ENCODE results near the gene PDE1C.

The PDE1C gene

GRCh38 chr7:32039000-32039756, 31.0 kb downstream of the PDE1C start:
- H3K9ac ChIP-seq (ENCODE audit: low read depth, low read length, poor library complexity, severe bottlenecking): no peak overlapping the region
- no peaks in the 10 kb centered on the region for H3K79me2 ChIP-seq (ENCODE audit: insufficient read depth, low read length)
- no peak overlapping the region for H3K4me3 ChIP-seq (ENCODE audit: low read length, poor library complexity, severe bottlenecking)
- no peak for TF ChIP-seq EZH2phosphoT487 (IDR thresholded peaks at IDR 0.05; ENCODE audit: borderline replicate concordance)
- TF ChIP-seq, protein P1, sequence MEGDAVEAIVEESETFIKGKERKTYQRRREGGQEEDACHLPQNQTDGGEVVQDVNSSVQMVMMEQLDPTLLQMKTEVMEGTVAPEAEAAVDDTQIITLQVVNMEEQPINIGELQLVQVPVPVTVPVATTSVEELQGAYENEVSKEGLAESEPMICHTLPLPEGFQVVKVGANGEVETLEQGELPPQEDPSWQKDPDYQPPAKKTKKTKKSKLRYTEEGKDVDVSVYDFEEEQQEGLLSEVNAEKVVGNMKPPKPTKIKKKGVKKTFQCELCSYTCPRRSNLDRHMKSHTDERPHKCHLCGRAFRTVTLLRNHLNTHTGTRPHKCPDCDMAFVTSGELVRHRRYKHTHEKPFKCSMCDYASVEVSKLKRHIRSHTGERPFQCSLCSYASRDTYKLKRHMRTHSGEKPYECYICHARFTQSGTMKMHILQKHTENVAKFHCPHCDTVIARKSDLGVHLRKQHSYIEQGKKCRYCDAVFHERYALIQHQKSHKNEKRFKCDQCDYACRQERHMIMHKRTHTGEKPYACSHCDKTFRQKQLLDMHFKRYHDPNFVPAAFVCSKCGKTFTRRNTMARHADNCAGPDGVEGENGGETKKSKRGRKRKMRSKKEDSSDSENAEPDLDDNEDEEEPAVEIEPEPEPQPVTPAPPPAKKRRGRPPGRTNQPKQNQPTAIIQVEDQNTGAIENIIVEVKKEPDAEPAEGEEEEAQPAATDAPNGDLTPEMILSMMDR (conservative IDR thresholded peaks at IDR 0.05; ENCODE audit: low read length): no peak
- H3K27me3 ChIP-seq (ENCODE audit: insufficient read depth, low read length, poor library complexity, severe bottlenecking): no peaks in the 10 kb centered on the region
- H3K9me3 ChIP-seq (ENCODE audit: insufficient read depth, low read depth, low read length): no peaks in the 10 kb centered on the region
- H3K4me1 ChIP-seq (ENCODE audit: insufficient read depth, low read length, poor library complexity, severe bottlenecking): no peaks in the 10 kb centered on the region
- H3F3A ChIP-seq (ENCODE audit: low read depth): no peaks in the 10 kb centered on the region
- no peaks in the 10 kb centered on the region for H3K9me2 ChIP-seq (replicated peaks; ENCODE audit: low read depth, low read length)
- H2AFZ ChIP-seq (ENCODE audit: low read length): no peak overlapping the region
- no peak overlapping the region for H3K4me2 ChIP-seq (ENCODE audit: low read depth, low read length, poor library complexity, severe bottlenecking)
- H3K36me3 ChIP-seq (ENCODE audit: insufficient read depth, low read length): no peaks in the 10 kb centered on the region
- H4K20me1 ChIP-seq (ENCODE audit: insufficient read depth, low read length, poor library complexity, severe bottlenecking): no peaks in the 10 kb centered on the region

DNA sequence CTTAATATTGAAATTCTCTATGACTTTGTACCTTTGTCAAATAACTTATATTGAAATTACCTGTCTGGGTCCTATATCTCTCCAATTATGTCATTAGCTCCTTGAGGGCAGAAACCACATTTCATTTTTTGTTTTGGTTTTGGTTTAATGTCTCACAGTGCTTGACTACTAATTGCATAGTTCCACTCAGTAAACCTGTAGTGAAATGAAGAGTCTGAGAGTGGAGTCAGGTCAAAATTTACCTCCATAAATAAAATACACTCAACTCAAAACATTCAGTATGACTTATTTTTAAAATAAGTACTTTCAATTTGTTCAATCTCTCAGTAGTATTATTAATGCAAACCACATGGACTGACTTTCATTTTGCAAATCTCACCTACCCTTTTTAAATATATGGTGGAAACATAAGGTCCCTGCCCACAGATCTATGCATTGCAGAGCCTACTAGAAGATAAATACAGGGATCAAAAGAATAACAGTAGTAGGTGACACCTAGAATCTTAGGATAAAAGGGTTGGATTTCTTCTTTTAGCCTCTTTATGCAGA, 32.5 kb downstream of the PDE1C start:
- Histone ChIP-seq H3K4me1 (ENCODE audit: insufficient read depth, low read length, poor library complexity, severe bottlenecking) (no peaks in the 10 kb centered on the region), H3K9ac (ENCODE audit: low read depth, low read length, poor library complexity, severe bottlenecking) (no peak overlapping the region), H3K9me3 (ENCODE audit: insufficient read depth, low read depth, low read length) (no peaks in the 10 kb centered on the region; the same call in 1 of the 2 replicates), H3K36me3 (ENCODE audit: insufficient read depth, low read length) (no peaks in the 10 kb centered on the region), H3K27me3 (ENCODE audit: insufficient read depth, low read length, poor library complexity, severe bottlenecking) (no peaks in the 10 kb centered on the region), H3K79me2 (ENCODE audit: insufficient read depth, low read length) (no peaks in the 10 kb centered on the region), H3K9me2 (replicated peaks; ENCODE audit: low read depth, low read length) (no peaks in the 10 kb centered on the region), H3K4me2 (ENCODE audit: low read depth, low read length, poor library complexity, severe bottlenecking) (no peak overlapping the region), H3K4me3 (ENCODE audit: low read length, poor library complexity, severe bottlenecking) (no peak overlapping the region), H3F3A (ENCODE audit: low read depth) (no peaks in the 10 kb centered on the region), H2AFZ (ENCODE audit: low read length) (no peak overlapping the region), H4K20me1 (ENCODE audit: insufficient read depth, low read length, poor library complexity, severe bottlenecking) (no peaks in the 10 kb centered on the region)
- TF ChIP-seq, protein P1 (conservative IDR thresholded peaks at IDR 0.05; ENCODE audit: low read length): no peak
- no peak for TF ChIP-seq EZH2phosphoT487 (IDR thresholded peaks at IDR 0.05; ENCODE audit: borderline replicate concordance)

- H2AFZ ChIP-seq (ENCODE audit: low read length): no peak overlapping the region
- no peaks in the 10 kb centered on the region for H3K4me1 ChIP-seq (ENCODE audit: insufficient read depth, low read length, poor library complexity, severe bottlenecking)
- H3K9ac ChIP-seq (ENCODE audit: low read depth, low read length, poor library complexity, severe bottlenecking): no peak overlapping the region
Measured at GRCh38 chr7:32036557-32036956, 33.6 kb downstream of the PDE1C start.

More at GRCh38 chr7:32036557-32036956, 33.6 kb downstream of the PDE1C start:
- H3K9me3 ChIP-seq (ENCODE audit: insufficient read depth, low read depth, low read length): no peaks in the 10 kb centered on the region; the same call in 1 of the 2 replicates
- H3K4me2 ChIP-seq (ENCODE audit: low read depth, low read length, poor library complexity, severe bottlenecking): no peak overlapping the region
- no peaks in the 10 kb centered on the region for H4K20me1 ChIP-seq (ENCODE audit: insufficient read depth, low read length, poor library complexity, severe bottlenecking)
- H3F3A ChIP-seq (ENCODE audit: low read depth): no peaks in the 10 kb centered on the region
- no peak overlapping the region for H3K4me3 ChIP-seq (ENCODE audit: low read length, poor library complexity, severe bottlenecking)
- no peaks in the 10 kb centered on the region for H3K27me3 ChIP-seq (ENCODE audit: insufficient read depth, low read length, poor library complexity, severe bottlenecking)
- no peaks in the 10 kb centered on the region for H3K79me2 ChIP-seq (ENCODE audit: insufficient read depth, low read length)
- TF ChIP-seq EZH2phosphoT487 (IDR thresholded peaks at IDR 0.05; ENCODE audit: borderline replicate concordance): no peak
- TF ChIP-seq, protein P1 (conservative IDR thresholded peaks at IDR 0.05; ENCODE audit: low read length): no peak
- H3K36me3 ChIP-seq (ENCODE audit: insufficient read depth, low read length): no peaks in the 10 kb centered on the region
- no peaks in the 10 kb centered on the region for H3K9me2 ChIP-seq (replicated peaks; ENCODE audit: low read depth, low read length)
